Activated T-helper 2 cell treated with anti-CD3 and anti-CD28 coated beads, Interferon-gamma antibody, Interleukin-2, Interleukin-4, amounts not matched to agents 10 μg/mL and 5 μg/mL and 100 μg/mL, durations not matched to agents 14 hours and 24 hours and 36 hours (primary cell): ENCODE results near the gene ANTKMT. TPM values are rescaled to one million over a fixed set of nuclear protein-coding genes. Genes with fewer than 3 reads are reported as not detected.
"Not testable (repeated sequence)": the region's sequence is repeated elsewhere in the genome, so short reads cannot be mapped to it uniquely, and the experiment has no call there.

ENCODE experiments used
- DNase-seq: peaks from one replicate; pipeline ENCODE4 v3.0.0; 2021; ENCODE audit warnings: low spot score
- H3K27ac Mint-ChIP-seq: one replicate; pipeline ENCODE4 v1.8.0; 2021; ENCODE audit warnings: mixed read lengths
- H3K27me3 Mint-ChIP-seq: one replicate; pipeline ENCODE4 v1.8.0; 2021; ENCODE audit warnings: low read depth, mixed read lengths
- H3K36me3 Mint-ChIP-seq: one replicate; pipeline ENCODE4 v1.8.0; 2021; ENCODE audit warnings: low read depth, mixed read lengths
- H3K4me1 Mint-ChIP-seq: one replicate; pipeline ENCODE4 v1.8.0; 2021; ENCODE audit warnings: low read depth, mixed read lengths
- H3K4me3 Mint-ChIP-seq: one replicate; pipeline ENCODE4 v1.8.0; 2021; ENCODE audit warnings: low read depth, mild to moderate bottlenecking, moderate library complexity, mixed read lengths
- H3K9me3 Mint-ChIP-seq: one replicate; pipeline ENCODE4 v1.8.0; 2021; ENCODE audit warnings: mixed read lengths
- intact Hi-C: fragments of 100-400 bp; cut with micrococcal nuclease; formaldehyde crosslinking; loops from one replicate; pipeline ENCODE4 v1.15.1; 2023
- total RNA-seq: library from RNA; stranded (reverse); gene quantifications from 2 replicates; pipeline ENCODE4 v1.2.3, GENCODE V29; 2022

Gene ANTKMT
- total RNA-seq, 1 donor from 2014 or later: 54.4 TPM

DNA sequence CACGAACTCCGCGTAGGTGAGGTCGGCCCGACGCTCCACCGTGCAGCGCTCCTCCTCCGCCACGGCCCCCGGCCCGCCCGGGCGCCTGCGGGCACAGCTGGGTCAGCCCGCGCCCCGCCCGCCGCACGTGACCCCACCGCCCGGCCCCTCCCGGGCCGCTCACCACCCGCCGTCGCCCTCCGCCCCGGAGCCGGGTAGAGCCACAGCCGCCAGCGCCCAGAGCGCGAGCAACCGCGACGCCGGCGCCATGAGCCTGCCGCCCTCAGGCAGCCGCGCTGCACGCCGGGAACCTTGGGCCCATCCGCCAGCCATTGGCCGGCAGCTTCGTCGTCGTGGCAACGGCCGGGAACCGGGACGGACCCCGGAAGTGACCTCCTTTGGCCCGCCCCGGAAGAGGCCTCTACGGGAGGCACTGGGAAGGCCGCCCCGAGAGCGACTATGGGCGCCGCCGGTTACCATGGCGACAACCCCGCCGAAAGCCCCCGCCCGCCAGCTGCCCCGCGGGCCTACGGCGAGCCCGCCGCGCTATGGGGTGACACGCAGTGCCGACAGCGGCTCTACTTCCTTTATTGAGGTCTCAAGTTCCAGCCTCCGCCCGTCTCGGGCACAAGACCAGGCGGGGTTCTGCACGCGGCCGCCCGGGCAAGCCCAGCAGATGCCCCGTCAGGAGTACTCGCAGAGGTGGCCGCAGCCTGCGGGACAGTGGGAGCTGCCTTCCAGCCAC lies 36.7 kb upstream of the ANTKMT start, which contains the start of gene JMJD8:
Gene JMJD8, minus strand, starts transcription at position 264 of the 724 bp plus-strand sequence. Its CDS starts 15 bp downstream, at position 249.
- Mint-ChIP-seq H3K4me3 (peak within 1 kb of the TSS; percentile 76), H3K9me3 (no peaks in the 10 kb centered on the region), H3K36me3 (peaks cover 32% of the 10 kb centered on the region), H3K4me1 (peaks cover 15% of the 10 kb centered on the region), H3K27ac (peak within 1 kb of the TSS; percentile 52), H3K27me3 (no peaks in the 10 kb centered on the region)
- DNase-seq: peak; percentile 95
- intact Hi-C loops: loop anchor here (5.0 kb wide), 2 partner anchors 47 to 97 kb away; partner anchors contain the start of gene METTL26

DNA sequence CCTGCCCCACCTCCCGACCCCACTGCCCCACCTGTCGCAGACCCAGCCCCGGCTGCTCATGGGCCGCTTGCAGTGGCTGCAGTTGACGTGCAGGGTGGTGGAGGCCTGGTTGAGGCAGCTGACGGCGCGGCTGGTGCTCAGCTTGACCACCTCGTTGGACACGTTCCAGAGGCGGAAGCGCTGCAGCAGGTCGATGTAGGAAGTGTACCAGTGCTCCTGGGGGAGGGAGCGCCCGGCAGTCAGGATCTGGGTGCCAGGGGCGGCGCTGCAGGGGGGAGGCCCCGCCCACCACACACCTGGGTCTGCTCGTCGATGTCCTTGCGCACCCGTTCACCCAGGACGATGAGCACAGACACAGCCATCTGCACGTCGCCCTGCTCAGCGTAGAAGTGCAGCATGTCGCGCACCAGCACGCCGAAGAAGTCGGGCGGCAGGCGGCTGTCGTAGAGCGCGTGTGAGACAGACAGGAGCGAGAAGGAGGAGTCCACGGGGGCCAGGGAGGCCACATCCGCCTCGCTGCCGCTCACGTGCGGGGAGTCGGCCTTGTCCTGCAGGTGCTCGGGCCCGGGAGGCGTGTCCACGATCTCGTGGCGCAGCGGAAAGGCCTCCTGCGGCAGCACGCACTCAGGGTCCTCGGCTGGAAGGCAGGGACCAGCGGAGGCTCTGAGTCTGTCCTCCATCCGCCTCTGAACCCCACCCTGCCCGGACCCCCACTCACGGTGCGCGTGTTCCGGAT lies 35.8 kb upstream of the ANTKMT start:
- intact Hi-C loops: loop anchor here (5.0 kb wide), 2 partner anchors 48 to 98 kb away; partner anchors contain the start of gene METTL26
- DNase-seq: no peak
- Mint-ChIP-seq H3K4me1 (peaks cover 18% of the 10 kb centered on the region), H3K4me3 (no peak overlapping the region), H3K36me3 (peaks cover 33% of the 10 kb centered on the region), H3K27ac (no peak overlapping the region), H3K27me3 (no peaks in the 10 kb centered on the region), H3K9me3 (no peaks in the 10 kb centered on the region)

DNA sequence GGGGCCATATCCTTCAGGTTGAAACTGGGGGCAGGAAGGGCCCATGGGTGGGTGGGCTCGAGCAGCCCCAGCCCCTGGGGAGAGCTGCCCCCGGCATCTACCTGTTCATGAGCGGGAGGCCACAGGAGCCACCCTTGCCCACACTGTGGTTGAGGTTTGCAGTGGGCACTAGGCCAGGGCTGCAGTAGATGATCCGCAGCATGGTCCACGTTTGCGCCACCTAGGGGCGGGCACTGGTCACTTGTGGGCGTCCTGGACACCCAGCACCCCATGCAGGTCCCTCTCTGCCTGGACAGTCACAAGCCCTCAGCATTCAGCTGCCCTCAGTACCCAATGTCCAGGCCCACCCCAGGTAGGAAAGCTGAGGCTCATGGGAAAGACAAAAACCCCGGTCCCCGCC lies 35.0 kb upstream of the ANTKMT start:
- peak overlapping the region; percentile 47 for H3K4me3 Mint-ChIP-seq
- H3K27ac Mint-ChIP-seq: no peak overlapping the region

DNA sequence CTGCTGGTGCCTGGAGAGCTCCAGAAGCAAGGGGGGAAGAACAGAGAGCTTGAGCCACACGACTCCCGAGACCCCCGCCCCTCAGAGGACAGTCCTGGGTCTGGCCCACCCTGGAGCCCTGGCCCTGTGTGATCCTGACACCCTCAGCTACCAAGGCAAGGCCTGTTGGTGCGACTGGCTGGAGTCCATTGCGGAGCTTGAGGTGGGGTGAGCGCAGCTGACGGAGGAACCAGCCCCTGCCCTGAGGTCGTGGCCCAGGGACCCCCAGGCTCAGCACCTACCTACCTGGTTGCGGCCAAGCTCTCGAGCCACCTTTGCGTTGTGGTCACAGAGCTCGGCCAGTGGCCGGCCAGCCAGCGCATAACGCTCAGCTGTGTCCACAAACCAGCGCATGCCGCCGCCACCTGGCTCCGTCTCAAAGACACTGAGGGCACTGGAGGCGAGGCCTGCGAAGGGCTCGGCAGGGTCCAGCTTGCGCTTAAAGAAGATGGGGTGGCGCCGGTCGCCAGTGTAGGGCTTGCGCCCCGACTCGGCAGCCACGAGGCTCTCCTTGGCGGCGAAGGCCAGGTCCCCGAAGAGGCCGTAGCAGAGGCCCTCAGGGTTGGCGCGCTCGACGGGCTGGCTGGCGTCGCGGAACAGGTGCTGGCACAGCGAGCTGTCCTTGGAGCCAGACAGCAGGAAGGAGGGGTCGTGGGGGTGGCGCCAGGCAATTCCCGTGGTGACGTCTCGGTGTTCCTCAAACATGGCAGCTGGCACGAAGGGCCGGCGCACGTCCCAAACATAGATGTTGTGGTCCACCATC lies 34.3 kb upstream of the ANTKMT start:
- no peaks in the 10 kb centered on the region for H3K9me3 Mint-ChIP-seq
- no peaks in the 10 kb centered on the region for H3K27me3 Mint-ChIP-seq
- no peak overlapping the region for H3K27ac Mint-ChIP-seq
- DNase-seq: no peak
- peaks cover 13% of the 10 kb centered on the region for H3K4me1 Mint-ChIP-seq
- peaks cover 28% of the 10 kb centered on the region for H3K36me3 Mint-ChIP-seq
- intact Hi-C loops: no loop called here
- peak overlapping the region; percentile 47 for H3K4me3 Mint-ChIP-seq

More for the DNA sequence above, 35.0 kb upstream of the ANTKMT start:
- Mint-ChIP-seq H3K4me1 (peaks cover 18% of the 10 kb centered on the region), H3K27me3 (no peaks in the 10 kb centered on the region), H3K9me3 (no peaks in the 10 kb centered on the region), H3K36me3 (peaks cover 34% of the 10 kb centered on the region)
- intact Hi-C loops: no loop called here
- no peak for DNase-seq

- Mint-ChIP-seq H3K27me3 (peaks cover 4% of the 10 kb centered on the region), H3K36me3 (peaks cover 19% of the 10 kb centered on the region), H3K27ac (no peak overlapping the region), H3K9me3 (no peaks in the 10 kb centered on the region), H3K4me3 (no peak overlapping the region), H3K4me1 (peaks cover 11% of the 10 kb centered on the region)
- intact Hi-C loops: no loop called here
- no peak for DNase-seq
Measured at GRCh38 chr16:687499-687898, 33.4 kb upstream of the ANTKMT start.

DNA sequence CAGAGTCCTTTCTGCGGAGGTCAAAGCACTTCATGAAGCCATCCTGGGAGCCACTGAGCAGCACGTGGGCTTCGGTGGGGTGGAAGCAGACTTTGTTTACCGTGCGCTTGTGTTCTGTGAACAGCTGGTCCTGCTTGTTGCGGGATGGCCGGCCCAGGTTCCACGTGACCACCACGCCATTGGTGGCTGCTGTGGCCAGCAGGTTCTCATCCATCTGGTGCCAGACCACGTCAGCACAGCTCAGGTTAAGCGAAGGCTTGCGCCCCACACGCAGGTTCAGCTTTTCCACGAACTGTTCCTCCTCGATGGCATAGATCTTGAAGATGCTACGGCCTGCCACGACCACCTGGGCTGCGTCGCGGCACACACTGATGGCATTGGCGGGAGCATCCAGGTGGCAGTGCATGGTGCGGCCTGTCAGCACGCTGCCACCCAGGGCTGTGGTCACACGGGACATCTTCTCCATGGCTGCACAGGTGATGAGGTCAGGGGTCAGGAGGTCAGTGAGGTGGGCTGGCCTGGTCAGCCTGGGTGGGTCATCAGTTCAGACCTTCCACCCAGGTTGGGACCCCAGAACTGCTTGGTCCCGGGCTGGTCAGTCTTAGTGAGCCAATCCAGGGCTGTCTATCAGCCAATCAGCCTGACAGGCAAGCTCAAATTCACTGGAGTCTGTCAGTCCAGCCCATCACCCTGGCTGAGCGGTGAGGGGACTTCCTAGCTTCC lies 31.6 kb upstream of the ANTKMT start:
- H3K4me1 Mint-ChIP-seq: peaks cover 9% of the 10 kb centered on the region
- intact Hi-C loops: no loop called here
- DNase-seq: no peak
- peaks cover 15% of the 10 kb centered on the region for H3K27me3 Mint-ChIP-seq
- H3K9me3 Mint-ChIP-seq: no peaks in the 10 kb centered on the region
- H3K27ac Mint-ChIP-seq: peak overlapping the region; percentile 84
- peak overlapping the region; percentile 91 for H3K4me3 Mint-ChIP-seq
- H3K36me3 Mint-ChIP-seq: peaks cover 13% of the 10 kb centered on the region

GRCh38 chr16:691242-691641 lies 29.7 kb upstream of the ANTKMT start:
- peaks cover 15% of the 10 kb centered on the region for H3K27me3 Mint-ChIP-seq
- H3K9me3 Mint-ChIP-seq, H3K36me3 Mint-ChIP-seq, DNase-seq, intact Hi-C loops: not testable (repeated sequence)
- H3K27ac Mint-ChIP-seq: peak overlapping the region; percentile 70
- peaks cover 13% of the 10 kb centered on the region for H3K4me1 Mint-ChIP-seq
- H3K4me3 Mint-ChIP-seq: peak overlapping the region; percentile 91

- no peak for DNase-seq
- H3K4me1 Mint-ChIP-seq: peaks cover 13% of the 10 kb centered on the region
- H3K36me3 Mint-ChIP-seq: peaks cover 6% of the 10 kb centered on the region
Measured at GRCh38 chr16:692356-693108, 28.4 kb upstream of the ANTKMT start.

DNA sequence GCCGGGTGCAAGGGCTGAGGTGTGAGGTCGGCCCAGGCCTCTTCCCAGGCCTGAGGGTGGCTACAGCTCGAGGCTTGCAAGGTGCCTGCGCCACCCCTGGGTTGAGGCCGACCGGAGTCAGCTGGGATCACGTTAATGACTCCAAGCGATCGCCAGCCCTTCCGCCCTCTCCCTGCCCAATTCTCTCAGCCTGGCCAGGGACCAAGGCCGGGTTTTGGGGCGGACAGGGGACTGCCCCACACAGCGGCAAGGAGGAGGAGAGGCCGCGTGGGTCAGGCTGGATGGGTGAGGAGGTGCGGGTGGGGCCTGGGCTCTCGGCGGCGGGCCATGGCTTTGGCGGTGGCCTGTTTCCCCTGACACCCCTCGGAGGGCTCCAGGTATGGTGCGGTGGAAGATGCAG lies 27.6 kb upstream of the ANTKMT start:
- H3K27ac Mint-ChIP-seq: no peak overlapping the region
- peaks cover 15% of the 10 kb centered on the region for H3K27me3 Mint-ChIP-seq
- DNase-seq: no peak
- H3K9me3 Mint-ChIP-seq: no peaks in the 10 kb centered on the region
- peaks cover 6% of the 10 kb centered on the region for H3K36me3 Mint-ChIP-seq
- intact Hi-C loops: no loop called here
- peaks cover 13% of the 10 kb centered on the region for H3K4me1 Mint-ChIP-seq
- peak overlapping the region; percentile 39 for H3K4me3 Mint-ChIP-seq

More at GRCh38 chr16:692356-693108, 28.4 kb upstream of the ANTKMT start:
- H3K4me3 Mint-ChIP-seq: peak overlapping the region; percentile 47
- H3K27me3 Mint-ChIP-seq: peaks cover 15% of the 10 kb centered on the region
- intact Hi-C loops: no loop called here
- H3K9me3 Mint-ChIP-seq: no peaks in the 10 kb centered on the region
- H3K27ac Mint-ChIP-seq: no peak overlapping the region

GRCh38 chr16:693766-694165 lies 27.2 kb upstream of the ANTKMT start:
- H3K4me3 Mint-ChIP-seq: no peak overlapping the region
- no peak for DNase-seq
- peaks cover 6% of the 10 kb centered on the region for H3K36me3 Mint-ChIP-seq
- H3K27me3 Mint-ChIP-seq: peaks cover 15% of the 10 kb centered on the region
- H3K27ac Mint-ChIP-seq: no peak overlapping the region
- H3K4me1 Mint-ChIP-seq: peaks cover 13% of the 10 kb centered on the region
- no peaks in the 10 kb centered on the region for H3K9me3 Mint-ChIP-seq
- intact Hi-C loops: no loop called here

- H3K9me3 Mint-ChIP-seq: no peaks in the 10 kb centered on the region
- peaks cover 6% of the 10 kb centered on the region for H3K36me3 Mint-ChIP-seq
- peaks cover 8% of the 10 kb centered on the region for H3K4me1 Mint-ChIP-seq
- peak overlapping the region; percentile 51 for H3K4me3 Mint-ChIP-seq
- intact Hi-C loops: no loop called here
- H3K27me3 Mint-ChIP-seq: peaks cover 15% of the 10 kb centered on the region
- no peak overlapping the region for H3K27ac Mint-ChIP-seq
- no peak for DNase-seq
Measured at GRCh38 chr16:694187-694862, 26.6 kb upstream of the ANTKMT start.
